ENCODE measurements around the gene HSPA4.
"Not testable (repeated sequence)": the region's sequence is repeated elsewhere in the genome, so short reads cannot be mapped to it uniquely, and the experiment has no call there.

The HSPA4 gene

GRCh38 chr5:133051061-133051541, 712 bp upstream of the HSPA4 start:
- DNase-seq = no peak

- DNase-seq = peak; percentile 73
Measured at GRCh38 chr5:133052317-133053175, 733 bp downstream of the HSPA4 start.

- DNase-seq = no peak
Measured at GRCh38 chr5:133053448-133053847, 1.6 kb downstream of the HSPA4 start.

- DNase-seq = no peak
Measured at GRCh38 chr5:133054697-133055471, 3.1 kb downstream of the HSPA4 start.

GRCh38 chr5:133056891-133057290, 5.1 kb downstream of the HSPA4 start:
- no peak for DNase-seq

- DNase-seq = no peak
Measured at GRCh38 chr5:133059621-133060020, 7.8 kb downstream of the HSPA4 start.

GRCh38 chr5:133062276-133062675, 10.5 kb downstream of the HSPA4 start:
- no peak for DNase-seq

- DNase-seq = no peak
Measured at GRCh38 chr5:133063965-133064364, 12.2 kb downstream of the HSPA4 start.

- DNase-seq = no peak
Measured at GRCh38 chr5:133065471-133065870, 13.7 kb downstream of the HSPA4 start.

GRCh38 chr5:133066045-133066444, 14.2 kb downstream of the HSPA4 start:
- no peak for DNase-seq

- no peak for DNase-seq
Measured at GRCh38 chr5:133072021-133072420, 20.2 kb downstream of the HSPA4 start.

- DNase-seq = no peak
Measured at GRCh38 chr5:133075572-133076536, 24.0 kb downstream of the HSPA4 start.

GRCh38 chr5:133079048-133079447, 27.2 kb downstream of the HSPA4 start:
- no peak for DNase-seq

GRCh38 chr5:133081036-133081435, 29.2 kb downstream of the HSPA4 start:
- no peak for DNase-seq

- DNase-seq = no peak
Measured at GRCh38 chr5:133081703-133082102, 29.9 kb downstream of the HSPA4 start.

- DNase-seq = no peak
Measured at GRCh38 chr5:133082128-133082527, 30.3 kb downstream of the HSPA4 start.

- no peak for DNase-seq
Measured at GRCh38 chr5:133083901-133084300, 32.1 kb downstream of the HSPA4 start.

- DNase-seq = not testable (repeated sequence)
Measured at GRCh38 chr5:133085171-133085570, 33.4 kb downstream of the HSPA4 start.

GRCh38 chr5:133086366-133086875, 34.6 kb downstream of the HSPA4 start:
- DNase-seq = no peak

- DNase-seq = no peak
Measured at GRCh38 chr5:133088064-133088463, 36.3 kb downstream of the HSPA4 start.

- DNase-seq = no peak
Measured at GRCh38 chr5:133091034-133091433, 39.2 kb downstream of the HSPA4 start.

GRCh38 chr5:133106343-133106742, 54.5 kb downstream of the HSPA4 start:
- DNase-seq = no peak
